GM18873 (cell line): ENCODE data around the gene REG4.

Experiments used
- ATAC-seq: cut with Tn5 transposase; IDR thresholded peaks from one replicate; pipeline ENCODE4 v1.9.1; 2021; ENCODE audit warnings: mild to moderate bottlenecking, moderate library complexity, moderate number of reproducible peaks; ENCODE audit not compliant: unreplicated experiment, low FRiP score

The REG4 gene

GRCh38 chr1:119745034-119745433 lies 66.2 kb downstream of the REG4 start:
- ATAC-seq = no peak

GRCh38 chr1:119744598-119744942 lies 66.7 kb downstream of the REG4 start:
- ATAC-seq = no peak
